ACC112 (cell line): Measurements from ENCODE around the gene TCF15.
A peak's percentile ranks its signal among the peaks of the same experiment; 100 is the strongest.

Experiments used
- H2AFZ ChIP-seq: fragments of 200-600 bp; sonication (generic); one replicate; pipeline ENCODE4 v1.6.0; 2017; ENCODE audit warnings: antibody characterized with exemption, low read length; ENCODE audit not compliant: unreplicated experiment
- H3K27ac ChIP-seq: fragments of 200-600 bp; sonication (generic); 2 replicates; pipeline ENCODE4 v1.5.1; 2014; ENCODE audit warnings: low read depth, mild to moderate bottlenecking, antibody characterized with exemption, low read length, moderate library complexity
- H3K27me3 ChIP-seq: fragments of 200-600 bp; sonication (generic); 2 replicates; pipeline ENCODE4 v1.6.1; 2014; ENCODE audit warnings: mild to moderate bottlenecking, antibody characterized with exemption, low read length, moderate library complexity, mixed read lengths; ENCODE audit not compliant: insufficient read depth
- H3K36me3 ChIP-seq: fragments of 200-600 bp; sonication (generic); 2 replicates; pipeline ENCODE4 v1.6.1; 2016; ENCODE audit warnings: mild to moderate bottlenecking, antibody characterized with exemption, low read length, moderate library complexity, mixed read lengths; ENCODE audit not compliant: insufficient read depth
- H3K4me1 ChIP-seq: fragments of 200-600 bp; sonication (generic); one replicate; pipeline ENCODE4 v1.6.1; 2016; ENCODE audit warnings: low read length, mixed read lengths; ENCODE audit not compliant: insufficient read depth, unreplicated experiment, control insufficient read depth
- H3K4me3 ChIP-seq: fragments of 200-600 bp; sonication (generic); 2 replicates; pipeline ENCODE4 v1.5.1; 2014; ENCODE audit warnings: mild to moderate bottlenecking, low read depth, low read length
- H3K79me2 ChIP-seq: fragments of 200-600 bp; sonication (generic); one replicate; pipeline ENCODE4 v1.6.0; 2016; ENCODE audit warnings: low read length; ENCODE audit not compliant: control insufficient read depth, unreplicated experiment, insufficient read depth

Gene TCF15

DNA sequence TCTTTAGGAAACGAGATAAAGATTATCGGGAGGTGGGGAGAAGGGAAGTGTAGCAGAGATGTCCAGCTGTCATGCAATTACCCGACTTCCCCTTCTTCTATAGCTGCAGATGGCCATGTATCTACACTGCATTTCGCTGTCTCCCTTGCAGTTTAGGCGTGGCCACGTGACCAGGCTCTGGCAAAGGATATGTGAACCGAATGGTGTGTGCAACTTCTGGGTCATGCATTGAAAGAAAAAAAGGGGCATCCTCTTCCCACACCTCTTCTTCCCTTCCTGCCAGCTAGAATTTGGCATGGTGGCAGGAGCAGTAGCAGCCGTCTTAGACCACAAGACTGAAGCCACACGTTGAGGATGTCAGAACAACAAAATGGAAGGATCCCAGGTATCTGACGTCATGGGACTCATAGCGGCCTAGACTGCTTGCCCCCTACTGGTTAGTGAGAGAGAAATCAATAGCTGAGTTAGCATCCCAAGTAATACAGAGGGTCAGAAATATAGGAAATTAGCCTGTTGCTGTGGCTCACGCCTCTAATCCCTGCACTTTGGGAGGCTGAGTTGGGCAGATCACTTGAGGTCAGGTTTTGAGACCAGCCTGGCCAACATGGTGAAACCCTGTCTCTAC is 32.8 kb downstream of the TCF15 start:
- H3K79me2 ChIP-seq: no peaks in the 10 kb centered on the region
- no peak overlapping the region for H3K27ac ChIP-seq
- peaks cover 65% of the 10 kb centered on the region for H3K27me3 ChIP-seq
- H3K4me1 ChIP-seq: no peaks in the 10 kb centered on the region
- H2AFZ ChIP-seq: no peak overlapping the region
- no peaks in the 10 kb centered on the region for H3K36me3 ChIP-seq
- H3K4me3 ChIP-seq: no peak overlapping the region

- H3K79me2 ChIP-seq: no peaks in the 10 kb centered on the region
- peaks cover 66% of the 10 kb centered on the region for H3K27me3 ChIP-seq
- H3K36me3 ChIP-seq: no peaks in the 10 kb centered on the region
- no peak overlapping the region for H3K27ac ChIP-seq
- H3K4me1 ChIP-seq: peaks cover 9% of the 10 kb centered on the region
- H3K4me3 ChIP-seq: no peak overlapping the region
- H2AFZ ChIP-seq: no peak overlapping the region
Observed at GRCh38 chr20:576156-576555, 34.0 kb downstream of the TCF15 start.

- Histone ChIP-seq H3K4me3 (no peak overlapping the region), H3K4me1 (peaks cover 9% of the 10 kb centered on the region), H3K27me3 (peaks cover 63% of the 10 kb centered on the region), H2AFZ (no peak overlapping the region), H3K36me3 (no peaks in the 10 kb centered on the region), H3K79me2 (no peaks in the 10 kb centered on the region), H3K27ac (no peak overlapping the region)
Observed at GRCh38 chr20:575230-575629, 34.9 kb downstream of the TCF15 start.

GRCh38 chr20:574297-574942 is 35.7 kb downstream of the TCF15 start:
- no peaks in the 10 kb centered on the region for H3K36me3 ChIP-seq
- peaks cover 9% of the 10 kb centered on the region for H3K4me1 ChIP-seq
- H3K79me2 ChIP-seq: no peaks in the 10 kb centered on the region
- H3K4me3 ChIP-seq: no peak overlapping the region
- no peak overlapping the region for H2AFZ ChIP-seq
- H3K27me3 ChIP-seq: peaks cover 66% of the 10 kb centered on the region
- no peak overlapping the region for H3K27ac ChIP-seq

DNA sequence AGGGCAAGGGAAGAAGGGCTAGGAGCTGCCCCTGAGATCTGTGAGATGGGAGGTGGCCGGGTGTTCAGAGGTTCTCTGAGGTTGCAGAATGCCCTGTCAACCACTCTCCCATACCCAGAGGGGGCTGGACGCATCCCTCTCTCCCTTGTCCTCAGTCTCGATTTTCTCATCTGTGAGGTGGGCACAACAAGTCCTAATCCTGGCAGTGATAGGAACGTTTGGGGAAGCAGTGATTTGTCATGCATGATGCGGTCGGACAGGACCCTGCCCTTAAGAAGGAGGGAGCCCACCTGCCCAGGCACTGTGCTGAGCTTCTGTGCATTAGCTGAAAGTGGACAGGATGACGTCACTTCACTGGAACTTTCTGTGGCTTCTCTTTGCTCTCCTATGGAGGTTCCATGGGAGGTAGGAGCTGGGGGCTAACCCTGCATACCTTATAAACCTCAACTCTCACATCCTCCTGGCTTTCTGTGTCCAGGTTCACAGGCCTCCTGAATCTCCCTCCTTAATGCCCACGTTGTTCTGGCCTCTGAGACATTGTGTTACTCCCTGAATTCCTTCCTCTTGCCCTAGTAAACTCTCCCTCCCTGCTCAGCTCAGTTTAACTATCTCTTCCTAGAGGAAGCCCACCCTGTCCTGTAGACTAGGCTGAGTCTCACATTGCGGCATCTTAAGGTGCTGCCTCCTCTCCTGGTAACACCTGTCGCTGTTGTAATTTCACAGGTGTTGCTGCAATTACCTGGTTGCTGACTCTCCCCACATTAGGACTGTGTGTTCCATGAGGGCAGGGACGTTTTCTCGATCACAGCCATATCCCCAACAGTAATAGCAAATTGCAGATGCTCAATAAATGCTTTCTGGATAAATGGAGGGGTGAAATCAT is 36.5 kb downstream of the TCF15 start:
- Histone ChIP-seq H3K36me3 (no peaks in the 10 kb centered on the region), H3K4me1 (peaks cover 9% of the 10 kb centered on the region), H3K27me3 (peaks cover 71% of the 10 kb centered on the region), H3K79me2 (no peaks in the 10 kb centered on the region), H2AFZ (no peak overlapping the region), H3K27ac (no peak overlapping the region), H3K4me3 (no peak overlapping the region)

GRCh38 chr20:572727-573126 is 37.4 kb downstream of the TCF15 start:
- H3K4me1 ChIP-seq: peaks cover 9% of the 10 kb centered on the region
- H2AFZ ChIP-seq: no peak overlapping the region
- H3K27ac ChIP-seq: no peak overlapping the region
- H3K27me3 ChIP-seq: peaks cover 80% of the 10 kb centered on the region
- H3K4me3 ChIP-seq: no peak overlapping the region
- no peaks in the 10 kb centered on the region for H3K79me2 ChIP-seq
- H3K36me3 ChIP-seq: no peaks in the 10 kb centered on the region

- Histone ChIP-seq H3K27ac (no peak overlapping the region), H3K4me3 (peak overlapping the region; percentile 34), H2AFZ (peak overlapping the region; percentile 21), H3K36me3 (no peaks in the 10 kb centered on the region), H3K27me3 (peaks cover 88% of the 10 kb centered on the region), H3K79me2 (no peaks in the 10 kb centered on the region), H3K4me1 (peaks cover 9% of the 10 kb centered on the region)
Observed at GRCh38 chr20:571754-572441, 38.2 kb downstream of the TCF15 start.

- Histone ChIP-seq H3K27ac (no peak overlapping the region), H3K4me1 (peaks cover 9% of the 10 kb centered on the region), H3K27me3 (peaks cover 64% of the 10 kb centered on the region), H3K4me3 (no peak overlapping the region), H2AFZ (no peak overlapping the region), H3K36me3 (no peaks in the 10 kb centered on the region), H3K79me2 (no peaks in the 10 kb centered on the region)
Observed at GRCh38 chr20:568673-569415, 41.3 kb downstream of the TCF15 start.

GRCh38 chr20:568097-568652 is 41.9 kb downstream of the TCF15 start:
- no peak overlapping the region for H2AFZ ChIP-seq
- H3K27me3 ChIP-seq: peaks cover 58% of the 10 kb centered on the region
- H3K27ac ChIP-seq: no peak overlapping the region
- peaks cover 9% of the 10 kb centered on the region for H3K4me1 ChIP-seq
- H3K4me3 ChIP-seq: no peak overlapping the region
- no peaks in the 10 kb centered on the region for H3K36me3 ChIP-seq
- no peaks in the 10 kb centered on the region for H3K79me2 ChIP-seq

DNA sequence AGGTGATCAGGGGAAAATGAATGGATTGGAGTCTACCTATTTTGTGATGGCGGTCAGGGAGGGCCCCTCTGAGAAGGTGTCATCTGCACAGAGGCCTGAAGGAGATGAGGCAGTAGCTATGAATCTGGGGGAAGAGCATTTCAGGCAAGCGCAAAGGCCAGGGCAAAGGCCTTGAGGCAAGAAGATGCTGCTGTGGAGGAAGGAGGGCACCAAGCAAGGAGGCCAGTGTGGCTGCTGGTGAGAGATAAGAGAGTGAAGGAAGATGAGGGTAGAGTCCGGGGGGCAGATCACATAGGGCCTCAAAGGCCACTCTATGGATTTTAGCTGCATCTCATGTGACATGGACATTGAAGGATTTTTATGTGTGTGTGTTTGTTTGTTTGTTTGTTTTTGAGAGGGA is 45.9 kb downstream of the TCF15 start:
- H3K4me3 ChIP-seq: no peak overlapping the region
- H3K27me3 ChIP-seq: peaks cover 25% of the 10 kb centered on the region
- no peak overlapping the region for H2AFZ ChIP-seq
- H3K36me3 ChIP-seq: no peaks in the 10 kb centered on the region
- no peak overlapping the region for H3K27ac ChIP-seq
- no peaks in the 10 kb centered on the region for H3K4me1 ChIP-seq
- no peaks in the 10 kb centered on the region for H3K79me2 ChIP-seq
